Left lung (tissue), 10 donors: ENCODE measurements around the gene GPX7. TPM values are rescaled to one million over a fixed set of nuclear protein-coding genes. Genes with fewer than 3 reads are reported as not detected.
A peak's percentile ranks its signal among the peaks of the same experiment; 100 is the strongest.

Experiments
- ATAC-seq: fragments of 200-7000 bp; cut with Tn5 transposase; one replicate; pipeline ENCODE4 v1.9.1; 2020; ENCODE audit warnings: moderate library complexity
- DNase-seq, 4 donors: peaks; one replicate each; pipeline ENCODE4 v3.0.0-alpha.2; 2013 to 2020
- H3K27ac ChIP-seq, 2 donors: fragments of 200-600 bp; sonication (generic) in 1 of 2; one replicate each; pipeline versions ENCODE4 v1.5.0 to v1.8.0; 2020 to 2021
- H3K27me3 ChIP-seq, 2 donors: fragments of 200-600 bp; sonication (generic) in 1 of 2; one replicate each; pipeline versions ENCODE4 v1.5.0 to v1.8.0; 2020 to 2021
- H3K36me3 ChIP-seq, 2 donors: fragments of 200-600 bp; sonication (generic) in 1 of 2; one replicate each; pipeline versions ENCODE4 v1.5.0 to v1.8.0; 2020 to 2021
- H3K4me1 ChIP-seq, 2 donors: fragments of 200-600 bp; one replicate each; pipeline ENCODE4 v1.8.0; 2021
- H3K4me3 ChIP-seq, 2 donors: fragments of 200-600 bp; sonication (generic) in 1 of 2; one replicate each; pipeline versions ENCODE4 v1.5.0 to v1.8.0; 2020 to 2021; ENCODE audit warnings: mild to moderate bottlenecking in 1 of 2
- H3K9me3 ChIP-seq, 2 donors: fragments of 200-600 bp; sonication (generic) in 1 of 2; one replicate each; pipeline versions ENCODE4 v1.5.0 to v1.8.0; 2020 to 2021
- intact Hi-C, 2 donors: fragments of 100-400 bp; cut with DNase I; formaldehyde crosslinking; loops; one replicate each; pipeline versions ENCODE4 v1.11.2 to v1.14.2; 2022
- polyA plus RNA-seq, 6 donors: library from polyadenylated mRNA; unstranded; fragments of 120-200 nt; gene quantifications; one replicate each; pipeline ENCODE4 v1.2.1, GENCODE V29; 2013; ENCODE audit not compliant: insufficient read length in 6 of 6
- total RNA-seq, 2 donors: library from RNA; stranded (reverse); fragmentation: NEBNext Ultra II Directional; extraction: Animal tissue kit (Norgen Biotek cat#: 25700); gene quantifications; one replicate each; pipeline ENCODE4 v1.2.1, GENCODE V29; 2021
- TF ChIP-seq, protein P1 (sequence below), 2 donors: fragments of 200-600 bp; sonication (generic) in 1 of 2; IDR thresholded peaks; one replicate each; pipeline versions ENCODE4 v1.5.0 to v1.8.0; 2021; ENCODE audit warnings: antibody characterized with exemption in 2 of 2
- donor health status: DM: no; HTN: yes; CAD: no.
- donor health status: DM: no; HTN: no; CAD: no.

GPX7 gene
- total and polyA plus RNA-seq, 8 donors: 12.6 to 89.4 (median 75.4) TPM

DNA sequence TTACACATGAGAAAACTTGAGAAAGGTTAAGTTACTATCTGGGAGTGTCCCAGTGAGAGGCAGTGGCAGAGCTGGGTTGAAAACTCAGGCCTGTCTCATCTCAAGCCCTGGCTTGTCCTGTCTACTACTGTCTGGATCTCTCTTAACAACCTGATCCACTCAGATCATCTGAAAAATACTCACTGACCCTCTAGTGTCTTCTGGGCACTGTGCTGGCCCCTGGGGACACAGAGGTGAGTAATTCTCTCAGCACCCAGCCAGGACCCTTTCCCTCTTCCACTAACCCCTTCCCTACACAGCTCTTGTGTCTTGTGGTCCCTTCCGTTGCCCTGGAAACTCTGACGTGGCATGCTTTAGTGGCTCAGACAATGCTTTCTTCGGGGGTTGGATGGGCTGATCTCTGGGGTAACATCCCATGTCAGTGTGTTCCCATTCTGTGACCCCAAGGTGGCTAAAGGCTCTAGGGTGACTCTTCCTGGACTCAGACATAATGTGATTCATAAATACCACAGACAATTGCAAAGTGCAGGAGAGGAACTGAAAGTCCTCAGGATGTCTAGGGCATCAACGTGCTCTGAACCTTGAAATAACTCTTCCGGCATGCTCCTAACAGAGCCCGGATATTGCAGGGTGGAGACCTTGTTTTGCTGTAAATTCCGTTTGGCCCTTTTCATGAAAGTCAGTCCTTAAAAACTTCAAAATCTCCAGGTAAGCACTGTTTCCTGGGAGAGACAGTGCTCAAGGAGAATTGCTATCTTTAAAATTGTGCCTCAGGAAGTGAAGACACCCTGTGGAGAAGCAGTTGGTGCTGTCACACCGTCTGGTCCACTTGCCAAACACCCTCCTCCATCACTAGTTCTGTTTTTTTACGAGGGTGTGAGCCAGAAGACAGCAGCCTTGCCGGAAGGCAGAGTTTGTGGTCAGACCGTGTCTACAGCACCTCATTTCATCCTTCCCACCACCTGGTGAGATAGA is 34.8 kb downstream of the GPX7 start:
- peak overlapping the region; percentile 39 to 96 for H3K27ac ChIP-seq
- peaks cover 0 to 47% of the 10 kb centered on the region in 2 donors for H3K4me1 ChIP-seq
- H3K9me3 ChIP-seq: no peaks in the 10 kb centered on the region
- H3K4me3 ChIP-seq: no peak overlapping the region
- TF ChIP-seq, protein P1, sequence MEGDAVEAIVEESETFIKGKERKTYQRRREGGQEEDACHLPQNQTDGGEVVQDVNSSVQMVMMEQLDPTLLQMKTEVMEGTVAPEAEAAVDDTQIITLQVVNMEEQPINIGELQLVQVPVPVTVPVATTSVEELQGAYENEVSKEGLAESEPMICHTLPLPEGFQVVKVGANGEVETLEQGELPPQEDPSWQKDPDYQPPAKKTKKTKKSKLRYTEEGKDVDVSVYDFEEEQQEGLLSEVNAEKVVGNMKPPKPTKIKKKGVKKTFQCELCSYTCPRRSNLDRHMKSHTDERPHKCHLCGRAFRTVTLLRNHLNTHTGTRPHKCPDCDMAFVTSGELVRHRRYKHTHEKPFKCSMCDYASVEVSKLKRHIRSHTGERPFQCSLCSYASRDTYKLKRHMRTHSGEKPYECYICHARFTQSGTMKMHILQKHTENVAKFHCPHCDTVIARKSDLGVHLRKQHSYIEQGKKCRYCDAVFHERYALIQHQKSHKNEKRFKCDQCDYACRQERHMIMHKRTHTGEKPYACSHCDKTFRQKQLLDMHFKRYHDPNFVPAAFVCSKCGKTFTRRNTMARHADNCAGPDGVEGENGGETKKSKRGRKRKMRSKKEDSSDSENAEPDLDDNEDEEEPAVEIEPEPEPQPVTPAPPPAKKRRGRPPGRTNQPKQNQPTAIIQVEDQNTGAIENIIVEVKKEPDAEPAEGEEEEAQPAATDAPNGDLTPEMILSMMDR (IDR thresholded peaks at IDR 0.05): no peak
- intact Hi-C loops: no loop called here
- peak; percentile 42 for ATAC-seq
- no peaks in the 10 kb centered on the region for H3K36me3 ChIP-seq
- peak in 1 of 4 donors; percentile 36 for DNase-seq
- H3K27me3 ChIP-seq: peaks cover 10 to 27% of the 10 kb centered on the region in 2 donors

DNA sequence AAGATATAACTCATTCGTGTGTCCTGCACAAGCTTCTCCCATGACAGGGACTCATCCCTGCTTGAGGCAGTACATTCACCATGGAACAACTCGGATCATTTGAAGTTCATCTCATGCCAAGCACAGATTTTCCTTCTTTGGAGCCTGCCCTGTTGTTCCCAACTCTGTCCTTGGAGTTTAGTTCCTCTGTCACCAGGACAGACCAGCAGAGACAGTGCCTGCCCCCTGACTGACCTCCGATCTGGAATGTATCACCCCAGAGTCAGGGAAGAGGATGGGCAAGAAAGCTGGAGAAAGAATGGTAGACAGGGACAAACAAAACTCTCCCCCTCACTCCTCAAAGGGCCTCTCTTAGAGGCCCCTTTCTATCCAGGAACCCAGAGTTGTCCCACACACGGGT is 35.8 kb downstream of the GPX7 start:
- DNase-seq (no peak), ATAC-seq (no peak)
- Histone ChIP-seq H3K9me3 (no peaks in the 10 kb centered on the region), H3K4me1 (peaks cover 0 to 38% of the 10 kb centered on the region in 2 donors), H3K27ac (peak overlapping the region in 1 of 2 donors; percentile 96), H3K36me3 (no peaks in the 10 kb centered on the region), H3K4me3 (no peak overlapping the region), H3K27me3 (peaks cover 4 to 17% of the 10 kb centered on the region in 2 donors)
- intact Hi-C loops: no loop called here
- TF ChIP-seq, protein P1 (IDR thresholded peaks at IDR 0.05): no peak

DNA sequence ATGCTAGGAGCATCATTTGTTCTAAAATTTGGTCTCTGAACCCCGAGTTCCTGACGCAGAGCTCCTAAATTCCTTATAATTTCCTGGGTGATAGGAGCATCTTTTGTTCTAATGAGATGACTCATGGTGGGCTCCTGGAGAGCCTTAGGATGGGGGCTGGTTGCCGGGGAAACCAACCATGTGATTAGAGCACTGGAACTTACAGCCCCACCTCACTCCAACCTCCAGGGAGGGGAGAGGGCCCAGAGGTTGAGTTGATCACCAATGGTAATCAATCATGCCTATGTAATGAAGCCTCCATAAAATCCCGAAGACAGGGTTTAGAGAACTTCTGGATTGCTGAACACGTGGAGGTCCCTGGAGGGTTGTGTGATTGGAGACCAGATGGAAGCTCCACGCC is 38.5 kb downstream of the GPX7 start:
- Histone ChIP-seq H3K9me3 (no peaks in the 10 kb centered on the region), H3K4me3 (no peak overlapping the region), H3K27me3 (no peaks in the 10 kb centered on the region), H3K27ac (no peak overlapping the region), H3K36me3 (no peaks in the 10 kb centered on the region), H3K4me1 (peaks cover 0 to 21% of the 10 kb centered on the region in 2 donors)
- ATAC-seq (no peak), DNase-seq (no peak)
- intact Hi-C loops: no loop called here
- TF ChIP-seq, protein P1 (IDR thresholded peaks at IDR 0.05): no peak

DNA sequence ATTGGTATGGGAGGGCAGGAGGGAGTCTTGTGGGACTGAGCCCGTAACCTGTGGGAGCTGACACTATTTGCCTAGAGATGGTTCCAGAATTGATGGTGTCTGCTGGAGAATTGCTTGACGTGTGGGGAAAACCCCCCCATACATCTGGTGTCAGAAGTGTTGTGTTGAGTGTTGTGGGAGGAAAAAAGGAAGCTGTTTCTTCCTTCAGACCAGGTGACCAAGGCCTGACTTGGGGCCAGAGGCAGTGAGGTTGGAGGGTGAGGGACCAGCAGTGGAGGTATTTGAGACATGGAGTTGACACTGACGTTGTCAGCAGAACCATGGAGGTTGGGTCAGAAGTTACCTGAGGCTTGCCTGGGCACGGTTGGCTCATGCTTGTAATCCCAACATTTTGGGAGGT is 39.1 kb downstream of the GPX7 start:
- Histone ChIP-seq H3K27me3 (no peaks in the 10 kb centered on the region), H3K4me3 (no peak overlapping the region), H3K4me1 (peaks cover 0 to 20% of the 10 kb centered on the region in 2 donors), H3K36me3 (no peaks in the 10 kb centered on the region), H3K9me3 (no peaks in the 10 kb centered on the region), H3K27ac (no peak overlapping the region)
- intact Hi-C loops: no loop called here
- no peak for ATAC-seq
- no peak for DNase-seq
- TF ChIP-seq, protein P1 (IDR thresholded peaks at IDR 0.05): no peak

DNA sequence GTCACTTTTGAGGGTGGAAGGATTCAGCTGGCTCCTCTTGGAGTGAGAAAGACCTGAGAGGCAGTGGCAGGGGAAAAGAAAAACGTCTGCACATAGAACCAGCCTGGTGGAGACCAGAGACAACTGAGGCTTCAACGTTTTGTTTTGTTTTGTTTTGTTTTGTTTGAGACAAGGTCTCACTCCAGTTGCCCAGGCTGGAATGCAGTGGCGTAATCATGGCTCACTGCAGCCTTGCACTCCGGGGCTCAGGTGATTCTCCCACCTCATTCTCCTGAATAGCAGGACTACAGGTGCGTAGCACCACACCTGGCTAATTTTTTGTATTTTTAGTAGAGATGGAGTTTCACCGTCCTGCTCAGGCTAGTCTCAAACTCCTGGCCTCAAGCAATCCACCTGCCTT is 43.1 kb downstream of the GPX7 start:
- no peaks in the 10 kb centered on the region for H3K27me3 ChIP-seq
- DNase-seq (no peak), ATAC-seq (no peak)
- H3K36me3 ChIP-seq: no peaks in the 10 kb centered on the region
- H3K27ac ChIP-seq: no peak overlapping the region
- intact Hi-C loops: no loop called here
- TF ChIP-seq, protein P1 (IDR thresholded peaks at IDR 0.05): no peak
- no peaks in the 10 kb centered on the region for H3K9me3 ChIP-seq
- H3K4me1 ChIP-seq: no peaks in the 10 kb centered on the region
- no peak overlapping the region for H3K4me3 ChIP-seq
